Right ventricle myocardium inferior (tissue), 1 donor: ENCODE measurements around the gene SLAMF9. TPM values are rescaled to one million over a fixed set of nuclear protein-coding genes. Genes with fewer than 3 reads are reported as not detected.
"Not testable (repeated sequence)": the region's sequence is repeated elsewhere in the genome, so short reads cannot be mapped to it uniquely, and the experiment has no call there.

Experiments
- ATAC-seq: fragments of 200-7000 bp; cut with Tn5 transposase; one replicate; pipeline ENCODE4 v1.9.1; 2020; ENCODE audit warnings: mild to moderate bottlenecking, moderate library complexity
- DNase-seq: peaks from one replicate; pipeline ENCODE4 v3.0.0; 2021; ENCODE audit errors: missing footprints
- intact Hi-C: fragments of 100-400 bp; cut with DNase I; formaldehyde crosslinking; loops from one replicate; pipeline ENCODE4 v1.11.0; 2022
- total RNA-seq: library from RNA; stranded (reverse); fragmentation: NEBNext Ultra II Directional; extraction: Animal tissue kit (Norgen Biotek cat#: 25700); gene quantifications from one replicate; pipeline ENCODE4 v1.2.1, GENCODE V29; 2021
- donor health status: DM: no; HTN: yes; CAD: no; lungs with severe emphysema.

Gene SLAMF9
- total RNA-seq, 1 donor from 2014 or later, result not detected

- intact Hi-C loops, result no loop called here
- ATAC-seq, result peak; percentile 33
- DNase-seq, result no peak
Observed at GRCh38 chr1:159915571-159916241, 38.3 kb downstream of the SLAMF9 start.

DNA sequence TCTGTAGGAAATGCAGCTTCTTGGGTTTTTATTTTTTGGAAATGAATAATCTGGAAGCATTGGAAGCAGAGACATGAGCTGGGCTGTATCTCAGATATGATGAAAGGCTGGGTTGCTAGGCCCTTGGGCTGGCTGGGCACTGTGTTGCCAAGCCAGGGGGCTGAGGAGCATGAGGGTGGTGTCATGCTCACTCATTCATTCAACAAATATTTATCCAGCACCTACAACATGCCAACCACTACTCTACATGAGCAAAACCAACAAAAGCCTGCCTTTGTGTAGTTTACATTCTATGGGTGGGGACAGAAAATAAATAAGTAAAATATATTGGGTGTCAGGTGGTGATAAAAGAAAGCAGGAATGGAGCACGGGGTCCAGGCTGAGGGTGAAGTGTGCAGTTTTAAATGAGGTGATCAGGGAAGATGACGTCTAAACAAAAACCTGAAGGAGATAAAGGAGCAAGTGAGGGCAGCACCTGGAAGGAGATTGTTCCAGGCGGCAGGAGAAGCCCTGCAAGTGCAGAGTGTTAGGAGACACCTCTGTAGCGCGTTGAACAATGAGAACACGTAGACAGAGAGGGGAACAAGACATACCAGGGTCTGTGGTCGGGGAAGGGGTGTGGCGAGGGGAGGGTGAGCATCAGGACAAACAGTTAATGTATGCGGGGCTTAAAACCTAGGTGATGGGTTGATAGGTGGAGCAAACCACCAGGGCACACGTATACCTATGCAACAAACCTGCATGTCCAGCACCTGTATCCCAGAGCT lies 39.6 kb downstream of the SLAMF9 start:
- intact Hi-C loops, result no loop called here
- no peak for ATAC-seq
- no peak for DNase-seq

DNA sequence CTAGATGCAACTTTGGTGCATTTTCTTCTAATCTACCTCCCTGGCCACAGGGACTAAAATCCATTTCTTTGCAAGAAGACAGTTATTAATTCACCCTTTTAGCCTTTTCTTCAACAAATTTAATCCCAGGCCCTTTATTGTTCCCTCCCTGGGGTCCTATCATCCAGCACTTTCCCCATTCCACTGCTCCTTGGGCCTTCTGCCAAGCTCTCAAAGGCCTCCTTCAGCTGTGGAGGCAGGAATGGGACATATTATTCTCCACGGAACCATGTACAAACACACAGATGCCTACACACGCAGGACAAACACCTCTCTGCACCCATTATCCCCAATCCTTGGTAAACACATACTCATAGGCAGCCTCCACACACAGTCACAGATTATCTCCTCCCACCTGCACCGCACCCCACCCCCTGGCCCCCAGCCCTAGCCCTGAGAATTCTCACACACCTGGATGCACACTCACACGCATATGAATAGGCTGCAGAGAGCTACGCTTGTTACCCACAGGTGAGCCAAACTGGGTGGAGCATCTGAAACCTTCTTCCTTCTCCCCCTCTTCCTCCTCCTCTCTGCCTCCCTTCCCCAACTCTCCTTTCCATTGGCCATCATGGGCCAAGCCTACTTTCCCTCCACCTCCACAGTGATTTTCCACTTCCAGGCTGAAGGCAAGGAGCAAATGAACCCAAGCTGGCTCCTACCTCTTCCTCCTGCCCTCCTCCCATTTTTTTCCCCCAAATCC lies 40.4 kb downstream of the SLAMF9 start:
- DNase-seq (no peak), ATAC-seq (no peak)
- intact Hi-C loops, result no loop called here

- DNase-seq, result no peak
- intact Hi-C loops, result no loop called here
- no peak for ATAC-seq
Observed at GRCh38 chr1:159911326-159912070, 42.5 kb downstream of the SLAMF9 start.

GRCh38 chr1:159908031-159908940 lies 45.8 kb downstream of the SLAMF9 start:
- no peak for ATAC-seq
- no peak for DNase-seq
- intact Hi-C loops, result no loop called here

- no peak for ATAC-seq
Observed at GRCh38 chr1:159906960-159907359, 47.1 kb downstream of the SLAMF9 start.

GRCh38 chr1:159904036-159904435 lies 50.0 kb downstream of the SLAMF9 start:
- ATAC-seq, intact Hi-C loops, DNase-seq: not testable (repeated sequence)

More at GRCh38 chr1:159906960-159907359, 47.1 kb downstream of the SLAMF9 start:
- intact Hi-C loops, result no loop called here
- no peak for DNase-seq

- intact Hi-C loops, result no loop called here
- ATAC-seq, result no peak
- DNase-seq, result no peak
Observed at GRCh38 chr1:159902541-159902940, 51.5 kb downstream of the SLAMF9 start.

Other genes with a start within 250 kb of the SLAMF9 start
- gene CRP, start 239.6 kb downstream of the SLAMF9 start, total RNA-seq, result not detected
- gene DUSP23, start 173.3 kb downstream of the SLAMF9 start, total RNA-seq, result 21.3 TPM
- gene FCRL6, start 151.9 kb downstream of the SLAMF9 start, total RNA-seq, result 0.57 TPM
- 1.6 TPM for gene SLAMF8, start 127.4 kb downstream of the SLAMF9 start, total RNA-seq
- gene VSIG8, start 91.6 kb downstream of the SLAMF9 start, total RNA-seq, result not detected
- 1.0 TPM for gene CFAP45, start 54.1 kb downstream of the SLAMF9 start, total RNA-seq
- gene TAGLN2, start 28.7 kb downstream of the SLAMF9 start, total RNA-seq, result 143 TPM
- gene IGSF9, start 8.6 kb downstream of the SLAMF9 start, total RNA-seq, result 0.30 TPM
- gene PIGM, start 77.8 kb upstream of the SLAMF9 start, total RNA-seq, result 2.4 TPM
- gene KCNJ10, start 115.9 kb upstream of the SLAMF9 start, total RNA-seq, result not detected
- gene KCNJ9, start 127.3 kb upstream of the SLAMF9 start, total RNA-seq, result not detected
- gene IGSF8, start 144.4 kb upstream of the SLAMF9 start, total RNA-seq, result 21.9 TPM
- 209 TPM for gene ATP1A2, start 161.5 kb upstream of the SLAMF9 start, total RNA-seq
- gene ATP1A4, start 197.4 kb upstream of the SLAMF9 start, total RNA-seq, result not detected
- 27.0 TPM for gene CASQ1, start 236.3 kb upstream of the SLAMF9 start, total RNA-seq